Chondrocyte (in vitro differentiated cells): Measurements from ENCODE around the gene ABTB2. TPM values are rescaled to one million over a fixed set of nuclear protein-coding genes. Genes with fewer than 3 reads are reported as not detected.
A peak's percentile ranks its signal among the peaks of the same experiment; 100 is the strongest.

Experiments used
- DNase-seq: peaks from one replicate; pipeline ENCODE4 v3.0.0; 2021; ENCODE audit warnings: mixed read lengths, low spot score
- H3K27ac Mint-ChIP-seq: one replicate; pipeline ENCODE4 v1.8.0; 2021; ENCODE audit warnings: mild to moderate bottlenecking, moderate library complexity, mixed read lengths; ENCODE audit not compliant: unreplicated experiment
- H3K27me3 Mint-ChIP-seq: 2 replicates; pipeline ENCODE4 v1.8.0; 2021; ENCODE audit warnings: low read depth, mixed read lengths
- H3K36me3 Mint-ChIP-seq: 2 replicates; pipeline ENCODE4 v1.8.0; 2021; ENCODE audit warnings: low read depth, mixed read lengths
- H3K4me1 Mint-ChIP-seq: 2 replicates; pipeline ENCODE4 v1.8.0; 2021; ENCODE audit warnings: low read depth, mild to moderate bottlenecking, mixed read lengths
- H3K4me3 Mint-ChIP-seq: one replicate; pipeline ENCODE4 v1.8.0; 2021; ENCODE audit warnings: mild to moderate bottlenecking, moderate library complexity, mixed read lengths; ENCODE audit not compliant: unreplicated experiment
- H3K9me3 Mint-ChIP-seq: 2 replicates; pipeline ENCODE4 v1.8.0; 2021; ENCODE audit warnings: low read depth, mixed read lengths
- total RNA-seq: library from RNA; stranded (reverse); gene quantifications from 3 replicates; pipeline ENCODE4 v1.2.1, GENCODE V29; 2021
- TF ChIP-seq, protein P1 (sequence below): fragments of 200-600 bp; sonication (generic); IDR thresholded peaks from 2 replicates; pipeline ENCODE4 v1.5.0; 2021; ENCODE audit warnings: antibody characterized with exemption, mild to moderate bottlenecking, moderate library complexity

The ABTB2 gene
- total RNA-seq, 1 donor from 2014 or later = 3.1 TPM

GRCh38 chr11:34243600-34244464 is 114.0 kb downstream of the ABTB2 start:
- TF ChIP-seq, protein P1, sequence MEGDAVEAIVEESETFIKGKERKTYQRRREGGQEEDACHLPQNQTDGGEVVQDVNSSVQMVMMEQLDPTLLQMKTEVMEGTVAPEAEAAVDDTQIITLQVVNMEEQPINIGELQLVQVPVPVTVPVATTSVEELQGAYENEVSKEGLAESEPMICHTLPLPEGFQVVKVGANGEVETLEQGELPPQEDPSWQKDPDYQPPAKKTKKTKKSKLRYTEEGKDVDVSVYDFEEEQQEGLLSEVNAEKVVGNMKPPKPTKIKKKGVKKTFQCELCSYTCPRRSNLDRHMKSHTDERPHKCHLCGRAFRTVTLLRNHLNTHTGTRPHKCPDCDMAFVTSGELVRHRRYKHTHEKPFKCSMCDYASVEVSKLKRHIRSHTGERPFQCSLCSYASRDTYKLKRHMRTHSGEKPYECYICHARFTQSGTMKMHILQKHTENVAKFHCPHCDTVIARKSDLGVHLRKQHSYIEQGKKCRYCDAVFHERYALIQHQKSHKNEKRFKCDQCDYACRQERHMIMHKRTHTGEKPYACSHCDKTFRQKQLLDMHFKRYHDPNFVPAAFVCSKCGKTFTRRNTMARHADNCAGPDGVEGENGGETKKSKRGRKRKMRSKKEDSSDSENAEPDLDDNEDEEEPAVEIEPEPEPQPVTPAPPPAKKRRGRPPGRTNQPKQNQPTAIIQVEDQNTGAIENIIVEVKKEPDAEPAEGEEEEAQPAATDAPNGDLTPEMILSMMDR = no peak
- peaks cover 22% of the 10 kb centered on the region for H3K4me1 Mint-ChIP-seq
- H3K27me3 Mint-ChIP-seq = no peaks in the 10 kb centered on the region
- no peaks in the 10 kb centered on the region for H3K36me3 Mint-ChIP-seq
- no peaks in the 10 kb centered on the region for H3K9me3 Mint-ChIP-seq
- H3K4me3 Mint-ChIP-seq = no peak overlapping the region
- peak; percentile 1 for DNase-seq
- peak overlapping the region; percentile 65 for H3K27ac Mint-ChIP-seq

DNA sequence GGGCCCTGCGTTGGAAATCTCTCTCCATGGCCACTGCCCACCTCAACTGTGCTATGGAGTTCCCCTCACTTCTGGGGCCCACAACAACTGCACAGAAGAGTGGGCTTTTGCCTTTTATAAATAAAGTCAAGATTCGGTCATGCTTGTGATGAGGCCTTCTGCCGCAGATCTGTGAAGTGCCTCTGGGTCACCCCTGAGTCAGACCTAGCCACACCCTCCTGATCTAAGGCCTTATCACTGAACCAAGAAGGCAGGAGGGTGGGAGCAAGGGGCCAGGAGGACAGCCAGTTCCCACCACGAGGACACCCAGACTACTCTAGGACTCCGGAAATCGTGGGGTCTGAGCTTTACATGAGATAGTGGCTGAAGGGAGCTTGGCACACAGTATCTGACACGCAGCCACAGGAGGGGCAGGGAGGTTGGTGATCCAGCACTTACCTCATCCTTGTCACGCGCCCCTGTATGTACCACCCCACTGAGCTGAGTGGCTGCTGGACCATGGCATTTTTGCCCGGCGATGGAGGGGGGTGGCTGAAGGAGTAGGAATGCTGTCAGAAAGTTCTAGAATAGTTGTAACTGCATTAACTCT is 115.7 kb downstream of the ABTB2 start:
- no peaks in the 10 kb centered on the region for H3K36me3 Mint-ChIP-seq
- H3K27me3 Mint-ChIP-seq = no peaks in the 10 kb centered on the region
- H3K4me3 Mint-ChIP-seq = no peak overlapping the region
- H3K27ac Mint-ChIP-seq = no peak overlapping the region
- DNase-seq = no peak
- TF ChIP-seq, protein P1 = no peak
- no peaks in the 10 kb centered on the region for H3K9me3 Mint-ChIP-seq
- peaks cover 22% of the 10 kb centered on the region for H3K4me1 Mint-ChIP-seq

DNA sequence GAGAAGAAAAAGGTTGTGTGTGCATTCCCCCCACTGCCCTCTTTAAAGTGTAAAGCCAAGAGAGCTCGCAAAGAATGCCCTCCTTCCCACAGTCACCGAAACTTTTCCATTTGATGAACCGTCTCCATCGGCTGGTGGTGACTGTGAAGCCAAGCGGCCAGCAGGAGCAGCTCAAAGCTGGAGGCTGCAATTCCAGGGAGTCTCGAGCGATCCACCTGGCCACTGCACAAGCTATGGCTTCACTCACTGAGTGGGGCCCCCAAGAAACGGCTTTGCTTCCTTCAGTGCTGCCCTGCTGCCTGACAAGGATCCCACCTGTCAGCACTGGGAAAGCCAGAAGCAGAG is 117.7 kb downstream of the ABTB2 start:
- no peak overlapping the region for H3K27ac Mint-ChIP-seq
- no peak overlapping the region for H3K4me3 Mint-ChIP-seq
- no peak for DNase-seq
- H3K9me3 Mint-ChIP-seq = no peaks in the 10 kb centered on the region
- H3K4me1 Mint-ChIP-seq = peaks cover 25% of the 10 kb centered on the region
- peaks cover 3% of the 10 kb centered on the region for H3K27me3 Mint-ChIP-seq
- TF ChIP-seq, protein P1 = no peak
- H3K36me3 Mint-ChIP-seq = no peaks in the 10 kb centered on the region

DNA sequence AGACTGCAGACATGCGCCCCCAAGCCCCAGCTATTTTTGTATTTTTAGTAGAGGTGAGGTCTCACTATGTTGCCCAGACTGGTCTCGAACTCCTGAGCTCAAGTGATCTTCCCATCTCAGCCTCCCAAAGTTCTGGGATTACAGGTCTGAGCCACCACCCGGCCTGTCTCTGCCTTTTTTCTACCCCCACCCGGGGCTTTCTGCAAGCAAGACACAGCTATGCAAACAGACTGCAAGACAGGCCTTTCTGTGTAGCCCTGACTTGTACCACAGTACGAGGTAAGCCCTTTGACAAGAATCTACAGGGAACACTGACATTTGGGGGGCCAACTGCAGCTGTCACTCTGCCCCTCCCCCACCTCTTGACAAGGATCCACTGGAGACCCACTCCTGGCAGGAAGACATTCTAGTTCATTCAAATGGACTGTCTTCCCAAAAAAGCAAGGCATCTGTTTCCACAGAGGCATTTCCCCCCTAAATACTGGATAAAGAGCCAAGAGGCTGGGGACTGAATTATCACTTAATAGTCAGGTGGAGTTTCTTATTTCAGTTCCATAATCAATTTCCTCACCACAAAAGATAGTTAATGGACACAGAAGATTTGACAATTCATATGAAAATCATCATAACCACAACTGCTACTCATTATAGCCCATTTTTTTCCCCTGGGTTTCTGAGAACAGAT is 118.2 kb downstream of the ABTB2 start:
- TF ChIP-seq, protein P1 = no peak
- Mint-ChIP-seq H3K27ac (no peak overlapping the region), H3K4me3 (no peak overlapping the region), H3K36me3 (no peaks in the 10 kb centered on the region), H3K4me1 (peaks cover 22% of the 10 kb centered on the region), H3K9me3 (no peaks in the 10 kb centered on the region), H3K27me3 (peaks cover 3% of the 10 kb centered on the region)
- no peak for DNase-seq

DNA sequence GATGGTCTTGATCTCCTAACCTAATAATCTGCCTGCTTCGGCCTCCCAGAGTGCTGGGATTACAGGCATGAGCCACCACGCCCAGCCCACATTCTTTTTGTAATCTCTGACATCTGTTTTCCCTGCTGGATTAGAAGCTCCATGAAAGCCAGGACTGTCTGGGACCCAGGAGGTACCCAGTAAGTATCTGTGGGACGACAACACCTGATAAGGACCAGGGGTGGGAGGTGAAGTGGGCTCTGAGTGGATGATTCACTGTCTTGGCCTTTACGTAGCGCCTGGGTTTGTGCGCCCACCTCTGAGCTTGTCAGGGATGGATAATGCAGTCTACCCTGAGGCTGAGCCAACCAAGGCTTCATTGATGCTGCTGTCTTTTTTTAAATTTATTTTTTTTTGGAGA is 118.8 kb downstream of the ABTB2 start:
- Mint-ChIP-seq H3K4me3 (no peak overlapping the region), H3K36me3 (no peaks in the 10 kb centered on the region), H3K4me1 (peaks cover 19% of the 10 kb centered on the region), H3K27ac (no peak overlapping the region), H3K27me3 (peaks cover 3% of the 10 kb centered on the region), H3K9me3 (no peaks in the 10 kb centered on the region)
- TF ChIP-seq, protein P1 = no peak
- DNase-seq = no peak
